ENCODE results near the gene RFX7.

DNA sequence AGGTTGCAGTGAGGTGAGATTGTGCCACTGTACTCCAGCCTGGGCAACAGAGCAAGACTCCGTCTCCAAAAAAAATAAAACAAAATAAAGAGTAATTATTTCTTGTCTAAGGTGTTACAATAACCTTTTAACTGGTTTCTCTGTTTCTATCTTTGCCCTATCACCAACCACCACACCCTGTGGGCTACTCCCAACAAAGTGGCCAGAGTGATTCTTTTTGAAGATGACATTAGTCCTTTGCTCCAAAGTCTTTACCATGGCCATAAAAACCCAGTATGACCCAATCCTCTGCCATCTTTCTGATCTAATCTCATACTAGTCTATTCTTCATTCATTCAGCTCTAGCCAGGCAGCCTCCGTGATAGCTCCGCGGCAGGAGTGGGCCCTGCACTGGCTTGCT lies 62.8 kb downstream of the RFX7 start:
- TF ChIP-seq POLR2A (IDR thresholded peaks at IDR 0.05), result no peak
- TF ChIP-seq, protein P1, sequence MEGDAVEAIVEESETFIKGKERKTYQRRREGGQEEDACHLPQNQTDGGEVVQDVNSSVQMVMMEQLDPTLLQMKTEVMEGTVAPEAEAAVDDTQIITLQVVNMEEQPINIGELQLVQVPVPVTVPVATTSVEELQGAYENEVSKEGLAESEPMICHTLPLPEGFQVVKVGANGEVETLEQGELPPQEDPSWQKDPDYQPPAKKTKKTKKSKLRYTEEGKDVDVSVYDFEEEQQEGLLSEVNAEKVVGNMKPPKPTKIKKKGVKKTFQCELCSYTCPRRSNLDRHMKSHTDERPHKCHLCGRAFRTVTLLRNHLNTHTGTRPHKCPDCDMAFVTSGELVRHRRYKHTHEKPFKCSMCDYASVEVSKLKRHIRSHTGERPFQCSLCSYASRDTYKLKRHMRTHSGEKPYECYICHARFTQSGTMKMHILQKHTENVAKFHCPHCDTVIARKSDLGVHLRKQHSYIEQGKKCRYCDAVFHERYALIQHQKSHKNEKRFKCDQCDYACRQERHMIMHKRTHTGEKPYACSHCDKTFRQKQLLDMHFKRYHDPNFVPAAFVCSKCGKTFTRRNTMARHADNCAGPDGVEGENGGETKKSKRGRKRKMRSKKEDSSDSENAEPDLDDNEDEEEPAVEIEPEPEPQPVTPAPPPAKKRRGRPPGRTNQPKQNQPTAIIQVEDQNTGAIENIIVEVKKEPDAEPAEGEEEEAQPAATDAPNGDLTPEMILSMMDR (IDR thresholded peaks at IDR 0.05), result no peak
